HEK293T (cell line): ENCODE data around the gene CELA3B.

ENCODE experiments used
- CTCF ChIA-PET: fragments of 350-600 bp; formaldehyde crosslinking; extraction: SDS; loops from one replicate; lab custom pipeline; 2021; ENCODE audit warnings: antibody characterized with exemption, inconsistent platforms; lab: Yijun Ruan, JAX
- POLR2A ChIA-PET: fragments of 350-600 bp; formaldehyde crosslinking; extraction: SDS; loops from one replicate; lab custom pipeline; 2020; ENCODE audit warnings: antibody characterized with exemption, inconsistent platforms; lab: Yijun Ruan, JAX
- DNase-seq: peaks from one replicate; pipeline ENCODE4 v3.0.0; 2012; ENCODE audit warnings: mixed read lengths; ENCODE audit errors: extremely low spot score
- ARNT ChIP-seq: fragments of 450-650 bp; IDR thresholded peaks from 2 replicates; pipeline ENCODE4 v1.6.1; 2017; ENCODE audit warnings: mild to moderate bottlenecking
- BHLHE40 ChIP-seq: fragments of 450-650 bp; IDR thresholded peaks from 2 replicates; pipeline ENCODE4 v1.6.1; 2016; ENCODE audit warnings: mild to moderate bottlenecking, moderate library complexity, borderline replicate concordance
- CTBP1 ChIP-seq: fragments of 450-650 bp; IDR thresholded peaks from 2 replicates; pipeline ENCODE4 v1.6.1; 2016; ENCODE audit warnings: borderline replicate concordance
- ELF4 ChIP-seq: fragments of 450-650 bp; IDR thresholded peaks from 2 replicates; pipeline ENCODE4 v1.6.1; 2017; ENCODE audit warnings: antibody characterized with exemption
- FOXK2 ChIP-seq: fragments of 450-650 bp; IDR thresholded peaks from 2 replicates; pipeline ENCODE4 v1.6.1; 2016; ENCODE audit warnings: mild to moderate bottlenecking
- FOXM1 ChIP-seq: fragments of 450-650 bp; IDR thresholded peaks from 2 replicates; pipeline ENCODE4 v1.6.1; 2017; ENCODE audit warnings: mild to moderate bottlenecking, borderline replicate concordance
- HDGF ChIP-seq: fragments of 450-650 bp; IDR thresholded peaks from 2 replicates; pipeline ENCODE4 v1.6.1; 2017; ENCODE audit warnings: antibody characterized with exemption, borderline replicate concordance
- L3MBTL2 ChIP-seq: fragments of 450-650 bp; conservative IDR thresholded peaks from 2 replicates; pipeline ENCODE4 v1.6.1; 2016; ENCODE audit warnings: mild to moderate bottlenecking
- LEF1 ChIP-seq: fragments of 450-650 bp; IDR thresholded peaks from 2 replicates; pipeline ENCODE4 v1.6.1; 2017; ENCODE audit warnings: mild to moderate bottlenecking, borderline replicate concordance
- NFRKB ChIP-seq: fragments of 450-650 bp; IDR thresholded peaks from 2 replicates; pipeline ENCODE4 v1.6.1; 2016; ENCODE audit warnings: mild to moderate bottlenecking, moderate library complexity
- PKNOX1 ChIP-seq: fragments of 450-650 bp; IDR thresholded peaks from 2 replicates; pipeline ENCODE4 v1.6.1; 2016
- SP1 ChIP-seq: fragments of 450-650 bp; IDR thresholded peaks from 2 replicates; pipeline ENCODE4 v1.6.1; 2017
- SUZ12 ChIP-seq: fragments of 450-650 bp; IDR thresholded peaks from 2 replicates; pipeline ENCODE4 v1.6.1; 2016; ENCODE audit warnings: mild to moderate bottlenecking
- TARDBP ChIP-seq: fragments of 450-650 bp; IDR thresholded peaks from 2 replicates; pipeline ENCODE4 v1.6.1; 2016
- ZNF384 ChIP-seq: fragments of 450-650 bp; IDR thresholded peaks from 2 replicates; pipeline ENCODE4 v1.6.1; 2016

Gene CELA3B

GRCh38 chr1:22038036-22038435 is 61.2 kb downstream of the CELA3B start:
- POLR2A ChIA-PET = interaction anchor here (1.0 to 2.1 kb wide), 2 partner anchors 13 to 14 kb away, joined by 4 to 14 read pairs; partner anchors contain the start of gene CDC42
- CTCF ChIA-PET = no interaction called here
- DNase-seq = no peak
- TF ChIP-seq ZNF384 (no peak), FOXM1 (no peak), ARNT (no peak), CTBP1 (no peak), FOXK2 (no peak), TARDBP (no peak), L3MBTL2 (no peak), NFRKB (no peak), LEF1 (no peak), SUZ12 (no peak), ELF4 (no peak), SP1 (no peak), BHLHE40 (no peak), HDGF (no peak), PKNOX1 (no peak)
